GM12878 (cell line): ENCODE results near the gene NGF. TPM values are rescaled to one million over a fixed set of nuclear protein-coding genes. Genes with fewer than 3 reads are reported as not detected.

Experiments
- BACH1 ChIP-seq: fragments of 450-650 bp; IDR thresholded peaks from 2 replicates; pipeline ENCODE4 v1.6.1; 2017; ENCODE audit warnings: mild to moderate bottlenecking, borderline replicate concordance
- BCLAF1 ChIP-seq: fragments of 450-650 bp; IDR thresholded peaks from 2 replicates; pipeline ENCODE4 v1.6.1; 2017; ENCODE audit warnings: antibody characterized with exemption, mild to moderate bottlenecking, moderate library complexity
- BHLHE40 ChIP-seq, 2 experiments: fragments of 450-650 bp in 1 of 2; IDR thresholded peaks; 2 replicates each; pipeline ENCODE4 v1.6.1; 2011 to 2017; ENCODE audit warnings: low read depth in 2 of 2, borderline replicate concordance in 1 of 2, improper control_type of control experiment in 1 of 2, low read length in 1 of 2, mild to moderate bottlenecking in 1 of 2
- FOXK2 ChIP-seq: fragments of 450-650 bp; IDR thresholded peaks from 2 replicates; pipeline ENCODE4 v1.6.1; 2017; ENCODE audit warnings: mild to moderate bottlenecking, moderate library complexity
- HSF1 ChIP-seq: fragments of 150-350 bp; IDR thresholded peaks from 2 replicates; pipeline ENCODE4 v1.6.1; 2014; ENCODE audit warnings: mild to moderate bottlenecking, low read depth, low read length
- NFXL1 ChIP-seq: fragments of 450-650 bp; IDR thresholded peaks from 2 replicates; pipeline ENCODE4 v1.6.1; 2017; ENCODE audit warnings: antibody characterized with exemption, mild to moderate bottlenecking, borderline replicate concordance
- POLR2AphosphoS2 ChIP-seq: IDR thresholded peaks from 2 replicates; pipeline ENCODE4 v1.6.1; 2011; ENCODE audit warnings: low read depth, mild to moderate bottlenecking, low read length, improper control_type of control experiment, moderate library complexity
- RB1 ChIP-seq: fragments of 450-650 bp; formaldehyde crosslinking; IDR thresholded peaks from 2 replicates; pipeline ENCODE4 v1.6.1; 2017; ENCODE audit warnings: mild to moderate bottlenecking, borderline replicate concordance
- SMC3 ChIP-seq: IDR thresholded peaks from 2 replicates; pipeline ENCODE4 v1.6.1; 2011; ENCODE audit warnings: low read length, improper control_type of control experiment, borderline replicate concordance
- SPI1 ChIP-seq: IDR thresholded peaks from 2 replicates; pipeline ENCODE4 v1.6.1; 2011; ENCODE audit warnings: low read depth, mild to moderate bottlenecking, low read length, moderate library complexity, borderline replicate concordance; ENCODE audit not compliant: insufficient read depth
- TARDBP ChIP-seq: IDR thresholded peaks from 2 replicates; pipeline ENCODE4 v1.6.1; 2016; ENCODE audit warnings: borderline replicate concordance
- TCF12 ChIP-seq: IDR thresholded peaks from 2 replicates; pipeline ENCODE4 v1.6.1; 2011; ENCODE audit warnings: low read depth, mild to moderate bottlenecking, low read length
- YBX1 ChIP-seq: fragments of 450-650 bp; IDR thresholded peaks from 2 replicates; pipeline ENCODE4 v1.6.1; 2016; ENCODE audit warnings: antibody characterized with exemption
- ZBTB33 ChIP-seq: fragments of 450-650 bp; IDR thresholded peaks from 2 replicates; pipeline ENCODE4 v1.6.1; 2017; ENCODE audit warnings: mild to moderate bottlenecking
- polyA plus RNA-seq, 11 experiments: library from polyadenylated mRNA; depleted of rRNA in 4 of 11; unstranded in 6 of 11; stranded (reverse) in 5 of 11; fragments of >200 nt; fragmentation: Nextera tagmentation in 4 of 11; fragmentation: Illumina TruSeq in 1 of 11; extraction: Ambion mirVana in 4 of 11; extraction: Trizol in 1 of 11; gene quantifications; 1 replicate in 1 of 11; 2 replicates in 10 of 11; pipeline versions ENCODE4 v1.2.1 to v1.2.3, GENCODE V29; 2011 to 2016; ENCODE audit warnings: inconsistent platforms in 2 of 11, missing spikeins in 2 of 11, low read depth in 1 of 11
- total RNA-seq, 4 experiments: library from RNA; depleted of rRNA in 3 of 4; stranded (reverse); fragments of >200 nt in 3 of 4; fragmentation: Illumina TruSeq in 1 of 4; extraction: Trizol in 1 of 4; gene quantifications; 2 replicates each; pipeline versions ENCODE4 v1.2.1 to v1.2.3, GENCODE V29; 2013 to 2021

Gene NGF
- total and polyA plus RNA-seq, 10 of the 15 experiments (the other 5 are each of a cell fraction or from before 2014, with no cell fraction given): not detected

GRCh38 chr1:115245227-115245626 is 92.8 kb downstream of the NGF start (continued):
- TF ChIP-seq BCLAF1 (no peak), POLR2AphosphoS2 (no peak), TARDBP (no peak), BHLHE40 (IDR thresholded peaks at IDR 0.05; ENCODE audit: borderline replicate concordance in 1 of 2, low read depth in 2 of 2, low read length in 1 of 2) (no peak), SPI1 (no peak), RB1 (no peak), SMC3 (no peak), ZBTB33 (no peak), YBX1 (no peak), HSF1 (no peak), BACH1 (no peak), FOXK2 (no peak), NFXL1 (no peak), TCF12 (no peak)
